Measurements from ENCODE around the gene EPYC. TPM values are rescaled to one million over a fixed set of nuclear protein-coding genes. Genes with fewer than 3 reads are reported as not detected.

Gene EPYC
- total RNA-seq, 1 experiment from 2014 or later: not detected

- no peak for DNase-seq (ENCODE audit: low spot score)
Observed at GRCh38 chr12:90959032-90959431, 45.7 kb downstream of the EPYC start.

GRCh38 chr12:90958347-90958746, 46.4 kb downstream of the EPYC start:
- no peak for DNase-seq (ENCODE audit: low spot score)

- DNase-seq (ENCODE audit: low spot score): no peak
Observed at GRCh38 chr12:90954921-90955320, 49.9 kb downstream of the EPYC start, which contains the start of gene CCER1. TSS of gene CCER1 (minus strand) at chr12:90955176. CDS start at chr12:90954742, 434 bp downstream.

- no peak for DNase-seq (ENCODE audit: low spot score)
Observed at GRCh38 chr12:90954428-90954827, 50.3 kb downstream of the EPYC start.

- no peak for DNase-seq (ENCODE audit: low spot score)
Observed at GRCh38 chr12:90953956-90954421, 50.8 kb downstream of the EPYC start.

- DNase-seq (ENCODE audit: low spot score): no peak
Observed at GRCh38 chr12:90951432-90952105, 53.2 kb downstream of the EPYC start.

GRCh38 chr12:90947869-90948268, 56.9 kb downstream of the EPYC start:
- DNase-seq (ENCODE audit: low spot score): no peak

- peak; percentile 25 for DNase-seq (ENCODE audit: low spot score)
Observed at GRCh38 chr12:90945070-90945649, 59.6 kb downstream of the EPYC start.

GRCh38 chr12:90943255-90943654, 61.5 kb downstream of the EPYC start:
- no peak for DNase-seq (ENCODE audit: low spot score)

- peak; percentile 31 for DNase-seq (ENCODE audit: low spot score)
Observed at GRCh38 chr12:90940872-90941499, 63.8 kb downstream of the EPYC start.

- no peak for DNase-seq (ENCODE audit: low spot score)
Observed at GRCh38 chr12:90939382-90939781, 65.4 kb downstream of the EPYC start.

- peak; percentile 68 for DNase-seq (ENCODE audit: low spot score)
Observed at GRCh38 chr12:90938451-90938850, 66.3 kb downstream of the EPYC start.

GRCh38 chr12:90937651-90938050, 67.1 kb downstream of the EPYC start:
- no peak for DNase-seq (ENCODE audit: low spot score)

- no peak for DNase-seq (ENCODE audit: low spot score)
Observed at GRCh38 chr12:90936230-90937005, 68.4 kb downstream of the EPYC start.

- DNase-seq (ENCODE audit: low spot score): no peak
Observed at GRCh38 chr12:90925562-90925961, 79.2 kb downstream of the EPYC start.

- DNase-seq (ENCODE audit: low spot score): no peak
Observed at GRCh38 chr12:90924406-90924805, 80.4 kb downstream of the EPYC start.

GRCh38 chr12:90922145-90922627, 82.6 kb downstream of the EPYC start:
- no peak for DNase-seq (ENCODE audit: low spot score)

- no peak for DNase-seq (ENCODE audit: low spot score)
Observed at GRCh38 chr12:90921536-90921935, 83.2 kb downstream of the EPYC start.

- no peak for DNase-seq (ENCODE audit: low spot score)
Observed at GRCh38 chr12:90920222-90920621, 84.5 kb downstream of the EPYC start.

- DNase-seq (ENCODE audit: low spot score): no peak
Observed at GRCh38 chr12:90917431-90917830, 87.3 kb downstream of the EPYC start.

GRCh38 chr12:90916516-90916915, 88.3 kb downstream of the EPYC start:
- no peak for DNase-seq (ENCODE audit: low spot score)

- DNase-seq (ENCODE audit: low spot score): no peak
Observed at GRCh38 chr12:90915353-90915752, 89.4 kb downstream of the EPYC start.

Data from A172 (cell line).